Transverse colon (tissue), 4 donors: Measurements from ENCODE around the gene CDHR3.

Experiments
- CTCF ChIP-seq, 5 experiments: fragments of 200-600 bp in 3 of 5; fragments of 450-650 bp in 2 of 5; sonication (generic) in 3 of 5; IDR thresholded peaks; 1 replicate in 2 of 5; 2 replicates in 3 of 5; pipeline ENCODE4 v1.5.1; 2016 to 2017; ENCODE audit warnings: antibody characterized with exemption in 5 of 5, inconsistent platforms in 3 of 5, mild to moderate bottlenecking in 2 of 5, moderate library complexity in 1 of 5
- EP300 ChIP-seq: sonication (generic); formaldehyde crosslinking; IDR thresholded peaks from one replicate; pipeline ENCODE4 v1.6.1; 2017; ENCODE audit warnings: antibody characterized with exemption, low read depth
- POLR2AphosphoS5 ChIP-seq, 3 donors: sonication (generic); formaldehyde crosslinking; IDR thresholded peaks; one replicate each; pipeline ENCODE4 v1.6.1; 2016; ENCODE audit warnings: antibody characterized with exemption in 3 of 3

GRCh38 chr7:106022193-106022821, 59.2 kb downstream of the CDHR3 start:
- TF ChIP-seq CTCF (IDR thresholded peaks at IDR 0.05) = no peak
- TF ChIP-seq POLR2AphosphoS5 (IDR thresholded peaks at IDR 0.05) = no peak
- TF ChIP-seq EP300 = no peak
